GM23248 (cell line): Measurements from ENCODE around the gene SOX10. TPM values are rescaled to one million over a fixed set of nuclear protein-coding genes. Genes with fewer than 3 reads are reported as not detected.

Experiments
- DNase-seq: peaks from one replicate; pipeline ENCODE4 v3.0.0-alpha.2; 2015
- H2AFZ ChIP-seq: fragments of 200-600 bp; sonication (generic); 2 replicates; pipeline ENCODE4 v1.6.1; 2016; ENCODE audit warnings: antibody characterized with exemption
- H3F3A ChIP-seq: fragments of 200-600 bp; sonication (generic); 2 replicates; pipeline ENCODE4 v1.6.1; 2016; ENCODE audit warnings: mild to moderate bottlenecking, antibody characterized with exemption, mixed run types; ENCODE audit not compliant: insufficient read depth
- H3K27ac ChIP-seq: fragments of 200-600 bp; sonication (generic); 2 replicates; pipeline ENCODE4 v1.5.1; 2016; ENCODE audit warnings: mild to moderate bottlenecking
- H3K27me3 ChIP-seq: fragments of 200-600 bp; sonication (generic); replicated peaks from 2 replicates; pipeline ENCODE4 v1.6.1; 2016; ENCODE audit warnings: mild to moderate bottlenecking; ENCODE audit not compliant: insufficient read depth
- H3K36me3 ChIP-seq: fragments of 200-600 bp; sonication (generic); 2 replicates; pipeline ENCODE4 v1.6.1; 2016; ENCODE audit warnings: low read depth, mild to moderate bottlenecking
- H3K4me1 ChIP-seq: fragments of 200-600 bp; sonication (generic); 2 replicates; pipeline ENCODE4 v1.6.1; 2016; ENCODE audit warnings: mild to moderate bottlenecking; ENCODE audit not compliant: insufficient read depth
- H3K4me2 ChIP-seq: fragments of 200-600 bp; sonication (generic); one replicate; pipeline ENCODE4 v1.6.1; 2016; ENCODE audit warnings: mild to moderate bottlenecking; ENCODE audit not compliant: unreplicated experiment
- H3K4me3 ChIP-seq: fragments of 200-600 bp; sonication (generic); 2 replicates; pipeline ENCODE4 v1.5.1; 2016; ENCODE audit warnings: mild to moderate bottlenecking
- H3K79me2 ChIP-seq: fragments of 200-600 bp; sonication (generic); 2 replicates; pipeline ENCODE4 v1.6.1; 2016; ENCODE audit warnings: mild to moderate bottlenecking; ENCODE audit not compliant: insufficient read depth
- H3K9ac ChIP-seq: fragments of 200-600 bp; sonication (generic); 2 replicates; pipeline ENCODE4 v1.6.1; 2016; ENCODE audit warnings: mild to moderate bottlenecking
- H3K9me2 ChIP-seq: fragments of 200-600 bp; sonication (generic); 2 replicates; pipeline ENCODE4 v1.6.1; 2016; ENCODE audit warnings: mixed run types, mild to moderate bottlenecking, moderate library complexity; ENCODE audit not compliant: insufficient read depth
- H3K9me3 ChIP-seq: fragments of 200-600 bp; sonication (generic); one replicate; pipeline ENCODE4 v1.6.1; 2017; ENCODE audit warnings: low read depth
- H4K20me1 ChIP-seq: fragments of 200-600 bp; sonication (generic); 2 replicates; pipeline ENCODE4 v1.6.0; 2016; ENCODE audit not compliant: insufficient read depth
- EZH2 ChIP-seq: fragments of 200-600 bp; sonication (generic); IDR thresholded peaks from 2 replicates; pipeline ENCODE4 v1.6.1; 2018; ENCODE audit warnings: antibody characterized with exemption, mild to moderate bottlenecking; ENCODE audit not compliant: insufficient read depth, poor library complexity, severe bottlenecking
- EZH2phosphoT487 ChIP-seq: fragments of 200-600 bp; sonication (generic); IDR thresholded peaks from 2 replicates; pipeline ENCODE4 v1.6.1; 2018; ENCODE audit warnings: antibody characterized with exemption, moderate library complexity, mild to moderate bottlenecking, low read depth; ENCODE audit not compliant: insufficient read depth
- WGBS, 2 experiments: methylation state at CpG; one replicate each; pipeline ENCODE4 v1.1.6; 2015 to 2017; ENCODE audit warnings: low lambda C conversion rate in 2 of 2, low coverage in 1 of 2; ENCODE audit errors: missing lambda C conversion rate in 2 of 2; 5-methylcytosine and 5-hydroxymethylcytosine counted together
- in situ Hi-C: fragments of 300-500 bp; cut with MboI; formaldehyde crosslinking; loops from 2 replicates; pipeline ENCODE4 v1.15.0; 2020
- polyA plus RNA-seq: library from polyadenylated mRNA; unstranded; fragments of >200 nt; fragmentation: Nextera tagmentation; extraction: Ambion mirVana; gene quantifications from 2 replicates; pipeline ENCODE4 v1.2.1, GENCODE V29; 2016
- total RNA-seq: library from RNA; depleted of rRNA; stranded (reverse); fragments of >200 nt; shearing (Covaris generic); gene quantifications from 2 replicates; pipeline ENCODE4 v1.2.3, GENCODE V29; 2014

Gene SOX10
- total and polyA plus RNA-seq, 2 experiments from 2014 or later = not detected

DNA sequence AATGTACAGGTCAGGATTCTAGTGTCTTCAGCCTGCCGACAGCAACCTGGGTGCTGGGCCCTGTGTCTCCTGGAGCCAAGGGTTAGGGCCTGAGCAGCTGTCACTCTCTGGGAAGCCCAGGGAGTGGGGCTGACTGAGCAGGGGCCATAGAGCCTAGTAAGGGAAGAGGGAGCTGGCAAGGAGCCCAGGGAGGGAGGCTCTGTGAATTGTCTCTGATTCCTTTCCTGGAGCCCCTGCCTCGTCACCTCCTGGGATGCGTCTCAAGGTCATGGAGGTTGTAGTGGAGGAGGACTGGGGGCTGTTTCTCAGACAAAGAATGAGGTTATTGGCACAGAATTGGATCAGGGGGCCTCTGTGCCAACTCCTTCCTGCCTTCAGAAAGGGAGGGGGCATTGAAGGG lies 11.8 kb downstream of the SOX10 start:
- H3K4me2 ChIP-seq = no peak overlapping the region
- no peaks in the 10 kb centered on the region for H3K4me1 ChIP-seq
- H3F3A ChIP-seq = no peaks in the 10 kb centered on the region
- no peaks in the 10 kb centered on the region for H3K9me3 ChIP-seq
- H4K20me1 ChIP-seq = no peaks in the 10 kb centered on the region
- H3K9me2 ChIP-seq = no peaks in the 10 kb centered on the region
- H3K27me3 ChIP-seq = no peaks in the 10 kb centered on the region
- no peaks in the 10 kb centered on the region for H3K79me2 ChIP-seq
- H3K9ac ChIP-seq = no peak overlapping the region
- TF ChIP-seq EZH2 = no peak
- no peak for TF ChIP-seq EZH2phosphoT487
- DNase-seq = no peak
- no peak overlapping the region for H2AFZ ChIP-seq
- H3K27ac ChIP-seq = no peak overlapping the region
- H3K36me3 ChIP-seq = no peaks in the 10 kb centered on the region
- 92 to 95% methylated on average over 3 of the region's 3 CpGs for WGBS, 2 experiments
- no peak overlapping the region for H3K4me3 ChIP-seq
- in situ Hi-C loops = no loop called here

DNA sequence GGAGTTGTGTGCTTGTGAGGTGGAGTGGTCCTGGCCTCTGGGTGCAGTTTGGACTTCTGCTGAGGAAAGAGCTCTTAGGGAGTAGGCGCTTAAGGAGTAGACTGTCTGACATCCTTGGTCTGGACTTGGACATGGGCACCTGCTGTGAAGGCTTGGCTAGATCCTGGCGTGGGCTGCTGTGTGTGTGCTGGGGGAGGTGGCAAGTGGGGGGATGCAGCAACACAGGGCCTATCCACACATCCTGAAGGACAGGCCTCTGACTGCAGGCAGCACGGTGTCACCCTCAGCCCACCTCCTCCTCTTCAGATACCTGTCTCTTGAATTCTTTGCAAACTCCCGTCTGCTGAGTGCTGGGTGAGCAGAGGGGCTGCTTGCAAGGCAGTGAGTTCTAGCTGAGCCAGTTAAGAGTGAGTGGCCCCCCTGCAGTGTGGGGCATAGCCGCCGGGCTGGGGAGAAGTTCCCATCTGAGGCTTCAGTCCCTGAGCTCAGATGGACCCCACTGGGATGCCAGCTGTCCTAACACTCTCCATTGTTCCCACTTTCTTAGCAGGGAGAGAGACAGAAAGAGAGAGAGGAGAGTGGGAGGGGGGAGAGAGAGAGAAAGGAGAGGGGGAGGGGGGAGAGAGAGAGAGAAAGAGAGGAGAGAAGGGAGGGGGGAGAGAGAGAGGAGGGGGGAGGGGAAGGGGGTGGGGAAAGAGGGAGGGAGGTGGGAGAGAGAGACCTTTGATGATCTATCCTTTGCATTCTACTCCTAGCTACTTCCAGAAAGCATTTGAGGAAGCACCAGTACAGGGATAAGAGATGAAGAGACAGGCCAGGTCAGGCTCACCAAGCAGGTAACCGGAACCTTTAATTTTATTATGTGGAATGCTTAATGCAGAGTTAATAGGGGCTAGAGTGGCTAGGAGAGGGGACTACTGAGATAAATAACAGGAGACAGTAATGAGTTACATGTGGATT lies 12.6 kb downstream of the SOX10 start:
- Histone ChIP-seq H3F3A (no peaks in the 10 kb centered on the region), H3K9ac (no peak overlapping the region), H3K4me2 (no peak overlapping the region), H3K4me1 (no peaks in the 10 kb centered on the region), H3K79me2 (no peaks in the 10 kb centered on the region), H4K20me1 (no peaks in the 10 kb centered on the region), H3K27ac (no peak overlapping the region), H2AFZ (no peak overlapping the region), H3K36me3 (0 out of 2 replicates have a peak, but pooled peaks cover 5% of the 10 kb centered on the region), H3K9me3 (no peaks in the 10 kb centered on the region), H3K9me2 (no peaks in the 10 kb centered on the region), H3K27me3 (no peaks in the 10 kb centered on the region), H3K4me3 (no peak overlapping the region)
- 69 to 73% methylated on average over 7 of the region's 7 CpGs for WGBS, 2 experiments
- DNase-seq = no peak
- TF ChIP-seq EZH2 (no peak), EZH2phosphoT487 (no peak)
- in situ Hi-C loops = no loop called here

DNA sequence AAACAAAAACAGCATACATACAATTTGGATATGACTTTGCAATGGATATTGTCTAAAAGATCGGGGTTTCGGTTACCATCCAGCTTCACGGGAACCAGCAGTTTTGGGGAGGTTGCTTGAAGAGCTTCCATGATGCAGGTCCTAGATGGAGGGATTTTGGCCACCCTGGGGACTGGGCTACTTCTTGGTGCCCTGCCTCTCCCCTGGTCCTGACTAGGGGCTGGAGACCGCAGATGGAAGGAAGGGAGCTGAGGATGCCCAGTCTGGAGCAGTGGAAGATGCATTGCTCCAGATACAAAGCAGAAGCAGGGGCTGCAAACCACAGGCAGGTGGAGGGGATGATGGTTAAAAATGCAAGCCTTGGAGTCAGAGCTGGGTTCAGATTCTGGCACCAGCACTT lies 13.5 kb downstream of the SOX10 start:
- DNase-seq = no peak
- Histone ChIP-seq H3K4me2 (no peak overlapping the region), H3K27me3 (no peaks in the 10 kb centered on the region), H3K9me2 (no peaks in the 10 kb centered on the region), H3K9ac (no peak overlapping the region), H3K9me3 (no peaks in the 10 kb centered on the region), H2AFZ (no peak overlapping the region), H3K79me2 (peaks cover 4% of the 10 kb centered on the region; the same call in 1 of the 2 replicates), H4K20me1 (no peaks in the 10 kb centered on the region), H3K4me1 (no peaks in the 10 kb centered on the region), H3K36me3 (0 out of 2 replicates have a peak, but pooled peaks cover 8% of the 10 kb centered on the region), H3F3A (no peaks in the 10 kb centered on the region), H3K4me3 (no peak overlapping the region), H3K27ac (no peak overlapping the region)
- TF ChIP-seq EZH2phosphoT487 (no peak), EZH2 (no peak)
- 97% methylated on average over 4 of the region's 4 CpGs for WGBS, 2 experiments
- in situ Hi-C loops = no loop called here

DNA sequence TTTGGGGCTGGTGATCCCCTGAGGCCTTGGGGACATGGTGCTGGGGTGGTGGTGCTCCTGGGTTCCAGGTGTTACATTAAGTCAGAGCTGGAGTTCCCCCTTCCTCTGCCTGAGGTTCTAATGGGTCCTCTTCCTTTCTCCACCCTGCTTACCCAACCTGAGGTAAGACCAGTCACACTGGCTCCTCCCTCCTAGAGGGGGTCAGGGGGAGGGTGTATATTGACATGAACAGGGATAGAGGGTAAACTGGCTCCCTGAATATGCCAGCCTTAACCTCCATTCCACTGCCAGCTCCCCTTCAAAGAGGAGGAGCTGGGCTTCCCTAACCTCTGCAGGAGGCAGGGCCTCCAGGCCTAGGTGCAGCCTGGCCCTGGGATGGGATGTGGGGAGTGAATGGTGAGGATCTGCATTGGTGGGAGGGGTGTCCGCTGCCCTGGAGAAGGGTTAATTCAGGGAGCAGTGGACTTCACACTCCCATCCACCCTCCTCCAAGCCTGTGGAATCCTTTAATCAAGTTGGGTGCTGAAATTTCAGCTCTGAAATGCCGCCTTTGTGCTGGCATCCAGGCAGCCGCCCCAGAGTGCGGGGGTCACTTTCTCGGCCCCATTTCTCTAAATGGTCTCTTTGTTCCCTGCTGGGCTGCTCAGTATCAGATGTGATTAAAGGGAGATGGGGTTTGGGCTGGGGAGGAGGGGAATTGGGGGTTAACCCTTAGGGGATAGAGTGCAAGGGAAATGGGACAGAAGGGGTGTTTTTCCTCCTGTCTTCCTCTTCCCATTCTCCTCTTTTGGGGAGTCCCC lies 15.7 kb downstream of the SOX10 start:
- H2AFZ ChIP-seq = no peak overlapping the region
- in situ Hi-C loops = no loop called here
- H3K4me2 ChIP-seq = no peak overlapping the region
- no peak overlapping the region for H3K4me3 ChIP-seq
- TF ChIP-seq EZH2phosphoT487 = no peak
- no peaks in the 10 kb centered on the region for H3K4me1 ChIP-seq
- 0 out of 2 replicates have a peak, but pooled peaks cover 9% of the 10 kb centered on the region for H3K36me3 ChIP-seq
- H3K9me2 ChIP-seq = no peaks in the 10 kb centered on the region
- H3K9me3 ChIP-seq = no peaks in the 10 kb centered on the region
- no peak for DNase-seq
- H3K79me2 ChIP-seq = peaks cover 8% of the 10 kb centered on the region; the same call in 1 of the 2 replicates
- H3F3A ChIP-seq = no peaks in the 10 kb centered on the region
- H3K9ac ChIP-seq = no peak overlapping the region
- WGBS, 2 experiments = 97 to 98% methylated on average over 5 of the region's 5 CpGs
- no peaks in the 10 kb centered on the region for H3K27me3 ChIP-seq
- H4K20me1 ChIP-seq = no peaks in the 10 kb centered on the region
- no peak overlapping the region for H3K27ac ChIP-seq
